ENCODE measurements around the gene TMEM128. TPM values are rescaled to one million over a fixed set of nuclear protein-coding genes. Genes with fewer than 3 reads are reported as not detected.

TMEM128 gene
- total RNA-seq, 2 donors from 2014 or later: 26.0 to 31.3 TPM

- peaks cover 59% of the 10 kb centered on the region for H3K36me3 Mint-ChIP-seq (ENCODE audit: low read depth)
- Histone ChIP-seq H3K4me1 (ENCODE audit: control insufficient read depth, insufficient read depth, low read length) (no peaks in the 10 kb centered on the region), H3K9me3 (ENCODE audit: control insufficient read depth, low read length) (no peaks in the 10 kb centered on the region), H3K9ac (ENCODE audit: extremely low read depth, low read length, poor library complexity, severe bottlenecking) (no peak overlapping the region), H3K27me3 (ENCODE audit: control insufficient read depth, insufficient read depth, low read length, poor library complexity, severe bottlenecking) (no peaks in the 10 kb centered on the region), H3K36me3 (ENCODE audit: control insufficient read depth, insufficient read depth, low read length) (peaks cover 65% of the 10 kb centered on the region), H3K27ac (ENCODE audit: low read depth, low read length) (no peak overlapping the region), H3K4me3 (ENCODE audit: low read length) (no peak overlapping the region)
- no peak for DNase-seq
- 81 to 86% methylated on average over 3 to 4 of the region's 4 CpGs for WGBS, 2 experiments (ENCODE audit: insufficient coverage in 1 of 2, insufficient read length in 1 of 2)
- H3K27me3 Mint-ChIP-seq (ENCODE audit: insufficient read depth): no peaks in the 10 kb centered on the region
- TF ChIP-seq, protein P1, sequence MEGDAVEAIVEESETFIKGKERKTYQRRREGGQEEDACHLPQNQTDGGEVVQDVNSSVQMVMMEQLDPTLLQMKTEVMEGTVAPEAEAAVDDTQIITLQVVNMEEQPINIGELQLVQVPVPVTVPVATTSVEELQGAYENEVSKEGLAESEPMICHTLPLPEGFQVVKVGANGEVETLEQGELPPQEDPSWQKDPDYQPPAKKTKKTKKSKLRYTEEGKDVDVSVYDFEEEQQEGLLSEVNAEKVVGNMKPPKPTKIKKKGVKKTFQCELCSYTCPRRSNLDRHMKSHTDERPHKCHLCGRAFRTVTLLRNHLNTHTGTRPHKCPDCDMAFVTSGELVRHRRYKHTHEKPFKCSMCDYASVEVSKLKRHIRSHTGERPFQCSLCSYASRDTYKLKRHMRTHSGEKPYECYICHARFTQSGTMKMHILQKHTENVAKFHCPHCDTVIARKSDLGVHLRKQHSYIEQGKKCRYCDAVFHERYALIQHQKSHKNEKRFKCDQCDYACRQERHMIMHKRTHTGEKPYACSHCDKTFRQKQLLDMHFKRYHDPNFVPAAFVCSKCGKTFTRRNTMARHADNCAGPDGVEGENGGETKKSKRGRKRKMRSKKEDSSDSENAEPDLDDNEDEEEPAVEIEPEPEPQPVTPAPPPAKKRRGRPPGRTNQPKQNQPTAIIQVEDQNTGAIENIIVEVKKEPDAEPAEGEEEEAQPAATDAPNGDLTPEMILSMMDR (conservative IDR thresholded peaks at IDR 0.05): no peak
- H3K27ac Mint-ChIP-seq: no peak overlapping the region
- H3K9me3 Mint-ChIP-seq: peaks cover 2% of the 10 kb centered on the region
- no peak overlapping the region for H3K4me3 Mint-ChIP-seq
- no peaks in the 10 kb centered on the region for H3K4me1 Mint-ChIP-seq
Measured at GRCh38 chr4:4270529-4270928, 22.5 kb upstream of the TMEM128 start.

- H3K9ac ChIP-seq (ENCODE audit: extremely low read depth, low read length, poor library complexity, severe bottlenecking): no peak overlapping the region
- WGBS, 2 experiments (ENCODE audit: insufficient coverage in 1 of 2, insufficient read length in 1 of 2): 98% methylated on average over 3 of the region's 4 CpGs; no CpG with 5 or more reads in 1 of the 2 experiments
- H3K36me3 ChIP-seq (ENCODE audit: control insufficient read depth, insufficient read depth, low read length): peaks cover 58% of the 10 kb centered on the region
- no peak overlapping the region for H3K4me3 ChIP-seq (ENCODE audit: low read length)
- peaks cover 2% of the 10 kb centered on the region for H3K9me3 Mint-ChIP-seq
- peaks cover under 1% of the 10 kb centered on the region for H3K27me3 Mint-ChIP-seq (ENCODE audit: insufficient read depth)
- DNase-seq: no peak
- no peak overlapping the region for H3K27ac ChIP-seq (ENCODE audit: low read depth, low read length)
- H3K4me1 Mint-ChIP-seq: no peaks in the 10 kb centered on the region
- TF ChIP-seq, protein P1 (conservative IDR thresholded peaks at IDR 0.05): no peak
- H3K9me3 ChIP-seq (ENCODE audit: control insufficient read depth, low read length): no peaks in the 10 kb centered on the region
- H3K4me3 Mint-ChIP-seq: no peak overlapping the region
- H3K4me1 ChIP-seq (ENCODE audit: control insufficient read depth, insufficient read depth, low read length): no peaks in the 10 kb centered on the region
- peaks cover 54% of the 10 kb centered on the region for H3K36me3 Mint-ChIP-seq (ENCODE audit: low read depth)
- no peak overlapping the region for H3K27ac Mint-ChIP-seq
- no peaks in the 10 kb centered on the region for H3K27me3 ChIP-seq (ENCODE audit: control insufficient read depth, insufficient read depth, low read length, poor library complexity, severe bottlenecking)
Measured at GRCh38 chr4:4269856-4270255, 21.8 kb upstream of the TMEM128 start.

DNA sequence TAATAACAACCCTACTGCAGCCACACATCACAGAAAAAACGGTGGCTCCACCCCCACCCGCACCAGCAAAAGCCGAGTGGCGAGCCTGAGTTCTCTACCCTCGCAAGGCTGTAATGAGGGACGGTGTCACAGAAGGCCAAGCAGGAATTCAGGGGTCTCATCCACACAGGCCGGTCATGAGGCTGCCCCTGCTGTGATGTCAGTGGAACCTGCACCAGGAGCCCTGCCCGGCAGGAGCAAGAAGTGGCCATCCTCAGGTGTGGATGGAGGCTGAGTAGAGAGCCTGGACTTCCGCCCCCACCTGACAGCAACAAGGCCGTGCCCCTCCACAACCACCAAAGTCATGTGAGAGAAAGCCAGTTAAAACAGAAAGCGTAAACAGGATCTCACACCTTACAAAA lies 21.3 kb upstream of the TMEM128 start:
- H3K36me3 ChIP-seq (ENCODE audit: control insufficient read depth, insufficient read depth, low read length): peaks cover 53% of the 10 kb centered on the region
- no peak for DNase-seq
- Mint-ChIP-seq H3K9me3 (peaks cover 2% of the 10 kb centered on the region), H3K4me3 (no peak overlapping the region), H3K27me3 (ENCODE audit: insufficient read depth) (peaks cover 4% of the 10 kb centered on the region), H3K27ac (no peak overlapping the region), H3K36me3 (ENCODE audit: low read depth) (peaks cover 49% of the 10 kb centered on the region), H3K4me1 (no peaks in the 10 kb centered on the region)
- WGBS, 2 experiments (ENCODE audit: insufficient coverage in 1 of 2, insufficient read length in 1 of 2): 93 to 96% methylated on average over 5 to 11 of the region's 11 CpGs
- H3K9me3 ChIP-seq (ENCODE audit: control insufficient read depth, low read length): no peaks in the 10 kb centered on the region
- TF ChIP-seq, protein P1 (conservative IDR thresholded peaks at IDR 0.05): no peak
- H3K4me3 ChIP-seq (ENCODE audit: low read length): no peak overlapping the region
- H3K27ac ChIP-seq (ENCODE audit: low read depth, low read length): no peak overlapping the region
- no peaks in the 10 kb centered on the region for H3K27me3 ChIP-seq (ENCODE audit: control insufficient read depth, insufficient read depth, low read length, poor library complexity, severe bottlenecking)
- H3K4me1 ChIP-seq (ENCODE audit: control insufficient read depth, insufficient read depth, low read length): no peaks in the 10 kb centered on the region
- H3K9ac ChIP-seq (ENCODE audit: extremely low read depth, low read length, poor library complexity, severe bottlenecking): no peak overlapping the region

All from endodermal cell (in vitro differentiated cells).